Activated CD8-positive, alpha-beta T cell treated with anti-CD3 and anti-CD28 coated beads, Interleukin-2, amount 10 ng/mL, durations not matched to agents 7 days and 5 days (primary cell): ENCODE results near the gene PATJ. TPM values are rescaled to one million over a fixed set of nuclear protein-coding genes. Genes with fewer than 3 reads are reported as not detected.

Experiments
- ATAC-seq: fragments of 150-1000 bp; cut with Tn5 transposase; one replicate; pipeline ENCODE4 v1.10.0; 2021; ENCODE audit warnings: moderate library complexity
- CTCF ChIA-PET: fragments of 350-600 bp; sonication (Branson Sonifier 250); formaldehyde crosslinking; loops from one replicate; lab custom pipeline; 2021; ENCODE audit warnings: antibody characterized with exemption; lab: Charles Lee
- POLR2A ChIA-PET: fragments of 350-600 bp; sonication (Branson Sonifier 250); formaldehyde crosslinking; loops from one replicate; lab custom pipeline; 2021; ENCODE audit warnings: antibody characterized with exemption; lab: Charles Lee
- DNase-seq: peaks from one replicate; pipeline ENCODE4 v3.0.0-alpha.2; 2020
- H3K27ac Mint-ChIP-seq: one replicate; pipeline ENCODE4 v1.8.0; 2021; ENCODE audit warnings: mild to moderate bottlenecking, mixed read lengths
- H3K27me3 Mint-ChIP-seq: one replicate; pipeline ENCODE4 v1.8.0; 2021; ENCODE audit warnings: low read depth, mixed read lengths
- H3K36me3 Mint-ChIP-seq: one replicate; pipeline ENCODE4 v1.8.0; 2021; ENCODE audit warnings: low read depth, mixed read lengths
- H3K4me1 Mint-ChIP-seq: one replicate; pipeline ENCODE4 v1.8.0; 2021; ENCODE audit warnings: low read depth, mixed read lengths
- H3K4me3 Mint-ChIP-seq: one replicate; pipeline ENCODE4 v1.8.0; 2021; ENCODE audit warnings: mild to moderate bottlenecking, mixed read lengths
- H3K9me3 Mint-ChIP-seq: one replicate; pipeline ENCODE4 v1.8.0; 2022; ENCODE audit warnings: mixed read lengths; ENCODE audit not compliant: insufficient read depth
- total RNA-seq, 2 experiments: library from RNA; stranded (reverse); gene quantifications; one replicate each; pipeline ENCODE4 v1.2.3, GENCODE V29; 2021

PATJ gene
- total RNA-seq, 2 experiments from 2014 or later, result 8.8 to 10.9 TPM

GRCh38 chr1:62013264-62013663, 271.0 kb downstream of the PATJ start:
- H3K27me3 Mint-ChIP-seq, result no peaks in the 10 kb centered on the region
- ATAC-seq, result no peak
- ChIA-PET CTCF (no interaction called here), POLR2A (no interaction called here)
- H3K27ac Mint-ChIP-seq, result no peak overlapping the region
- DNase-seq, result no peak
- no peaks in the 10 kb centered on the region for H3K36me3 Mint-ChIP-seq
- no peak overlapping the region for H3K4me3 Mint-ChIP-seq
- no peaks in the 10 kb centered on the region for H3K9me3 Mint-ChIP-seq
- H3K4me1 Mint-ChIP-seq, result no peaks in the 10 kb centered on the region

DNA sequence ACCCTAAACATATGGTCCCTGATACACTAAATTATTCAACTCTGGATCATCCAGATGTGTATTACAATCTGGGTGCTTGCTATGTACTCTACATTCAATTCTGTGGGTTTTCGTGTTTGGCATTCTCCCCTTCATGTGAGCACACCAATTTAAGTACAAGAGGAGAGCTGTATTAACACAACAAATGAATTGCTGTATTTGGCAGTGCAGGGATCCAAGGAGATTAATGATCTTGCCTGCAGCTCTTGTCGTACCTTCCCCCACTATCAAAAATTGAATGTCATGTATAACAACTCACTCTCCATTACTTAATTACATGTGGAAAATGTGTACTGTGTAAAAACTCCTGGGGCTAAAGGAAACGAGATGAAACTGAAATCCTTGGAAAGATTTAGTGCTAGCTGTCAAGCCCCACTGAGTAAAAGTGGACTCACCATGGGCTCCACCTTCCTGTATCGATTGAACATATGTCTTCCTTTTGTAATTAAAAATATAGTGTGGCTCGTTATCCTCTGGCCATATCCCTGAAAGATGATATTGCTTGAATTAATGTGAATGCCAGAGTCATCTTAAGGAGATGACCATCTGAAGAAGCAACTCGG, 280.2 kb downstream of the PATJ start:
- no peak overlapping the region for H3K4me3 Mint-ChIP-seq
- H3K27ac Mint-ChIP-seq, result no peak overlapping the region
- H3K36me3 Mint-ChIP-seq, result no peaks in the 10 kb centered on the region
- ChIA-PET POLR2A (no interaction called here), CTCF (no interaction called here)
- DNase-seq (no peak), ATAC-seq (no peak)
- no peaks in the 10 kb centered on the region for H3K9me3 Mint-ChIP-seq
- H3K27me3 Mint-ChIP-seq, result no peaks in the 10 kb centered on the region
- H3K4me1 Mint-ChIP-seq, result no peaks in the 10 kb centered on the region

- ATAC-seq (no peak), DNase-seq (no peak)
- POLR2A ChIA-PET, result no interaction called here
- no peaks in the 10 kb centered on the region for H3K36me3 Mint-ChIP-seq
- H3K4me3 Mint-ChIP-seq, result no peak overlapping the region
- H3K27ac Mint-ChIP-seq, result no peak overlapping the region
- no peaks in the 10 kb centered on the region for H3K9me3 Mint-ChIP-seq
- no peaks in the 10 kb centered on the region for H3K4me1 Mint-ChIP-seq
- no peaks in the 10 kb centered on the region for H3K27me3 Mint-ChIP-seq
- CTCF ChIA-PET, result no interaction called here
These were observed 282.4 kb downstream of the PATJ start for GRCh38 chr1:62024690-62025089.

DNA sequence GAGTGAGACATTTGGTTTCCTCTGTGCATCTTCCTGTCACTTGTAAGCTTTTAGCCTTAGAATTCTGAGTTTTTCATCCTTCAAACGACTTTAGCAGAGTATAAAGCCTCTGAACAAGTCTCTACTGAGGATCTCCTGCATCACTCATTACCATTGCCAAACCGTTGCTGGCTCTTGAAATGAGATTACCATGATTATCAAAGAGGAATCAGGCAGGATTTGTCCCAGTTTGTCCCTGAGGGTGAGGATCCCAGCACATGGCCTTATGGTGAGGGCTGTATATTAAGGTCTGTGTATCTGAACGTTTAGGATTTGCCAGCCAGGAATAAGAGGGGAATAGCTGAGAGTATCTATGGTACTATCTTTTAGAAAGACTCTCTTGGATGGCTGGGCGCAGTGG, 282.9 kb downstream of the PATJ start:
- Mint-ChIP-seq H3K4me3 (no peak overlapping the region), H3K36me3 (no peaks in the 10 kb centered on the region), H3K9me3 (no peaks in the 10 kb centered on the region), H3K4me1 (no peaks in the 10 kb centered on the region), H3K27me3 (no peaks in the 10 kb centered on the region), H3K27ac (no peak overlapping the region)
- ATAC-seq (no peak), DNase-seq (no peak)
- POLR2A ChIA-PET, result no interaction called here
- CTCF ChIA-PET, result no interaction called here

DNA sequence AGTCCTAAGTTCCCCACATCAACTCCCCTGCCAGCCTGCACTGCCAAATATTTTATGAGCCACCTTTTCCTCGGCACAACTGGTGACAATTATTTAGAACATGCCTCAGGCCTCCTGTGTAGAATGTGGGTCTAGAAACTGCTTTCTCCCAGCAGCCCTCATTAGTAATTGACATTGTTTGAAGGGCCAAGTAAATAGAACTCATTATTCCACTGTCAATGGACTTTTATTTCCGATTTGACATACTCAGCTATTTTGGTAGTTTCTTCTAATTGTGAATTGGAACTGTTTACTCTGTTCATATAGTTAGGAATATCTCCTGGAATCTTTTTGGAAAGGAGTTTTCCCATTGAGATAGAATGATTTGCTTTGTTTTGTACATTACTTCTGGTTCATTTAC, 283.6 kb downstream of the PATJ start:
- DNase-seq, result no peak
- no peak overlapping the region for H3K27ac Mint-ChIP-seq
- no peaks in the 10 kb centered on the region for H3K4me1 Mint-ChIP-seq
- H3K36me3 Mint-ChIP-seq, result no peaks in the 10 kb centered on the region
- H3K4me3 Mint-ChIP-seq, result no peak overlapping the region
- CTCF ChIA-PET, result no interaction called here
- POLR2A ChIA-PET, result no interaction called here
- no peaks in the 10 kb centered on the region for H3K9me3 Mint-ChIP-seq
- no peaks in the 10 kb centered on the region for H3K27me3 Mint-ChIP-seq
- no peak for ATAC-seq

GRCh38 chr1:62029704-62030103, 287.4 kb downstream of the PATJ start:
- H3K27me3 Mint-ChIP-seq, result no peaks in the 10 kb centered on the region
- H3K36me3 Mint-ChIP-seq, result no peaks in the 10 kb centered on the region
- H3K4me1 Mint-ChIP-seq, result no peaks in the 10 kb centered on the region
- ATAC-seq, result no peak
- ChIA-PET POLR2A (no interaction called here), CTCF (no interaction called here)
- no peak for DNase-seq
- H3K4me3 Mint-ChIP-seq, result no peak overlapping the region
- H3K27ac Mint-ChIP-seq, result no peak overlapping the region
- H3K9me3 Mint-ChIP-seq, result no peaks in the 10 kb centered on the region

DNA sequence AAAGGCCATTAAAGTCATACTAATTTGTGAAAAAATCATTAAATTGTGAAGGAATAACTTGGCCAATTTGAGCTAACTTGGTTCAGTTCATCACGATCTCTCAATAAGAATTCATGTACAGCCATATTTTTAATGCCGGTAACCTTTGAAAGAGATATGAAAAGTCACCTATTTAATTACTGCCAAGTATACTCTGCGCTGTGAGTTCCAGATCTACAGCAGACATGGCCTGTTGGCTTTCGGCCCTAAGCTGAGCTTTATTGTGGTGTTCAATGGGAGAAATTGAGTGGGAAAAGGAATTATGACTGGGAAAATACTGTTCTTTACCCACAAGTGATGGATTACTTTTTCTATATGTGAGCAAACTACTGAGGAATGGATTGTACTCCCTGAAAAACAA, 292.5 kb downstream of the PATJ start:
- H3K4me1 Mint-ChIP-seq, result no peaks in the 10 kb centered on the region
- ChIA-PET CTCF (no interaction called here), POLR2A (no interaction called here)
- H3K9me3 Mint-ChIP-seq, result no peaks in the 10 kb centered on the region
- no peaks in the 10 kb centered on the region for H3K27me3 Mint-ChIP-seq
- ATAC-seq (no peak), DNase-seq (no peak)
- no peaks in the 10 kb centered on the region for H3K36me3 Mint-ChIP-seq
- no peak overlapping the region for H3K4me3 Mint-ChIP-seq
- no peak overlapping the region for H3K27ac Mint-ChIP-seq

DNA sequence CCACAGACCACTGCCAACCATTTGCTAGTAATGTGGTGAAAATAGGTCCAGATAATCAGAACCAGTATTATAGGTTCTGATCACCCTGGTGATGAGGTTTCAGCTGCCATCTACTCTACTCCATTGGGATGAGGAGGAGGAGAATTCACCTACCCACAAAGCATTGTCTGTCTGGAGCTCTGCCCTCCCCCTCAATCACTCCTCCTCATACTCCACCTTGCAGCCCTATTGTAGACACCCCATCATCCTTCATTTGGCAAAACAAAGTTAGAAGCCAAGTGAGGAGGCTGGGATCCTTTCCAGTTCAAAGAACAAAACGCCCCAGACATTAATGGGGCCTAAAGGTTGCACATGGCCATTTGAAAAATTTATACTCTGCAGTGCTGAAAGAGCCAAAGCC, 295.0 kb downstream of the PATJ start:
- Mint-ChIP-seq H3K4me1 (no peaks in the 10 kb centered on the region), H3K9me3 (no peaks in the 10 kb centered on the region), H3K36me3 (no peaks in the 10 kb centered on the region), H3K4me3 (no peak overlapping the region), H3K27ac (no peak overlapping the region), H3K27me3 (no peaks in the 10 kb centered on the region)
- ChIA-PET CTCF (no interaction called here), POLR2A (no interaction called here)
- DNase-seq (no peak), ATAC-seq (no peak)

DNA sequence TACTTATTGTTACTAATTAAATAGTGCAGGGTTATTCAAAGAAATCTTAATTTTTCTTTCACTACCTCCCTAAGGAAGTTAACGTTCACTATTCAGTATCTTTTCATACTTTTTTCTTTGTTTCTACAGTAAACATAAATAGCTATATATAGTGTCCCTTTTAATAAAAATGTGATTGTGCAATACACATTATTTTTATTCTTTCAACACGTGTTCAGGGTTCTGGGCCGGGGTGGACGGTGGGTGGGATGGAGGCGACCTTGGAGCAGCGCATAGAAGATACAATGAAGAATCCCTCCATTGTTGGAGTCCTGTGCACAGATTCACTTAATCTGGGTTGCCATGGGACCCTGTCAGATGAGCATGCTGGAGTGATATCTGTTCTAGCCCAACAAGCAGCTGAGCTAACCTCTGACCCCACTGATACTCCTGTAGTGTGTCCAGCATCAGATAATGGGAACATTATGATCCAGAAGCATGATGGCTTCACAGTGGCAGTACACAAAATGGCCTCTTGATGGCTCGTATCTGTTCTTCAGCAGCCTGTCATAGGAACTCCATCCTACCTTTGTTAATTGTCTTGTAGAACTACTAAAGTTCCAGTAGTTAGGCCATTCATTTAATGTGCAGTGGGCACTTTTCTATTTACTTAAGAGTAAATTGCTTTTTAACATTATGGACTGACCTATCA, 296.5 kb downstream of the PATJ start:
- Mint-ChIP-seq H3K4me3 (no peak overlapping the region), H3K4me1 (no peaks in the 10 kb centered on the region), H3K9me3 (no peaks in the 10 kb centered on the region), H3K27me3 (no peaks in the 10 kb centered on the region), H3K27ac (no peak overlapping the region), H3K36me3 (no peaks in the 10 kb centered on the region)
- ATAC-seq, result no peak
- POLR2A ChIA-PET, result no interaction called here
- no peak for DNase-seq
- CTCF ChIA-PET, result no interaction called here

DNA sequence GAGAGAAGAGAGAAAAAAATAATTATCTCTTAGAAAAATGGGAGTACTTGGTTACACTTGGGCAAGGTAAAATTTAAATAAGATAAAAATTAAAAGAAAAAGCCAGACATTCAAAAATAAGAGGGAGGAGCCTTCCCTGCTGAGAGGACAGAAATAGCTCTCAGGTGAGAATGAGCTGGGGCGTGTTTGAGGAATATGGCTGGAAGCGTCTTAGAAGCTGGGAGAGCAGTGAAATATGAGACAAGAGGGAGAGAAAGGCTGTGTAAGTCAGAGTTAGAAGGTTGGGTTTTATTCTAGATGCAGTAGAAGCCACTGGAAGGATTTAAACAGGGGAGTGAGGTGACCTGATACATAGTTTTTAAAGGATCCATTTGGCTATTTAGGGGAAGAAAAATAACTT, 298.2 kb downstream of the PATJ start:
- H3K9me3 Mint-ChIP-seq, result no peaks in the 10 kb centered on the region
- no peaks in the 10 kb centered on the region for H3K4me1 Mint-ChIP-seq
- DNase-seq (no peak), ATAC-seq (no peak)
- no peaks in the 10 kb centered on the region for H3K27me3 Mint-ChIP-seq
- ChIA-PET CTCF (interaction anchor here (1.2 kb wide), 1 partner anchor 12 kb away, joined by 3 read pairs; no protein-coding TSS in a partner anchor), POLR2A (no interaction called here)
- no peaks in the 10 kb centered on the region for H3K36me3 Mint-ChIP-seq
- H3K4me3 Mint-ChIP-seq, result no peak overlapping the region
- no peak overlapping the region for H3K27ac Mint-ChIP-seq

GRCh38 chr1:62040973-62041372, 298.7 kb downstream of the PATJ start:
- no peaks in the 10 kb centered on the region for H3K4me1 Mint-ChIP-seq
- H3K4me3 Mint-ChIP-seq, result no peak overlapping the region
- CTCF ChIA-PET, result interaction anchor here (1.2 kb wide), 1 partner anchor 13 kb away, joined by 3 read pairs; no protein-coding TSS in a partner anchor
- no peaks in the 10 kb centered on the region for H3K9me3 Mint-ChIP-seq
- DNase-seq (no peak), ATAC-seq (no peak)
- POLR2A ChIA-PET, result no interaction called here
- H3K27me3 Mint-ChIP-seq, result no peaks in the 10 kb centered on the region
- no peak overlapping the region for H3K27ac Mint-ChIP-seq
- no peaks in the 10 kb centered on the region for H3K36me3 Mint-ChIP-seq

- POLR2A ChIA-PET, result no interaction called here
- H3K4me3 Mint-ChIP-seq, result no peak overlapping the region
These were observed 300.9 kb downstream of the PATJ start for GRCh38 chr1:62043154-62043553.

More at GRCh38 chr1:62043154-62043553, 300.9 kb downstream of the PATJ start:
- Mint-ChIP-seq H3K36me3 (no peaks in the 10 kb centered on the region), H3K27me3 (no peaks in the 10 kb centered on the region), H3K9me3 (no peaks in the 10 kb centered on the region), H3K4me1 (no peaks in the 10 kb centered on the region), H3K27ac (no peak overlapping the region)
- ATAC-seq (no peak), DNase-seq (no peak)
- CTCF ChIA-PET, result no interaction called here
